Type B pancreatic cell (in vitro differentiated cells): ENCODE results near the gene EDNRB. TPM values are rescaled to one million over a fixed set of nuclear protein-coding genes. Genes with fewer than 3 reads are reported as not detected.

Experiments used
- DNase-seq: peaks from one replicate; pipeline ENCODE4 v3.0.0; 2021; ENCODE audit warnings: mixed read lengths; ENCODE audit not compliant: unreplicated experiment; ENCODE audit errors: extremely low spot score
- H3K27ac Mint-ChIP-seq: 2 replicates; pipeline ENCODE4 v1.8.0; 2021; ENCODE audit warnings: mild to moderate bottlenecking, mixed read lengths
- H3K27me3 Mint-ChIP-seq: 2 replicates; pipeline ENCODE4 v1.8.0; 2021; ENCODE audit warnings: mixed read lengths
- H3K36me3 Mint-ChIP-seq: 2 replicates; pipeline ENCODE4 v1.8.0; 2021; ENCODE audit warnings: mixed read lengths
- H3K4me1 Mint-ChIP-seq: one replicate; pipeline ENCODE4 v1.8.0; 2021; ENCODE audit warnings: mixed read lengths; ENCODE audit not compliant: unreplicated experiment
- H3K4me3 Mint-ChIP-seq: 2 replicates; pipeline ENCODE4 v1.8.0; 2021; ENCODE audit warnings: mild to moderate bottlenecking, mixed read lengths
- H3K9me3 Mint-ChIP-seq: 2 replicates; pipeline ENCODE4 v1.8.0; 2021; ENCODE audit warnings: mixed read lengths
- CTCF ChIP-seq: fragments of 200-600 bp; sonication (generic); conservative IDR thresholded peaks from 2 replicates; pipeline ENCODE4 v1.5.0; 2021; ENCODE audit warnings: antibody characterized with exemption, mild to moderate bottlenecking
- total RNA-seq: library from RNA; stranded (reverse); gene quantifications from 2 replicates; pipeline ENCODE4 v1.2.1, GENCODE V29; 2021; ENCODE audit warnings: low replicate concordance

EDNRB gene
- total RNA-seq, 1 donor from 2014 or later, result 18.2 TPM

- Mint-ChIP-seq H3K27me3 (peaks cover 18% of the 10 kb centered on the region), H3K4me1 (no peaks in the 10 kb centered on the region), H3K27ac (no peak overlapping the region), H3K4me3 (no peak overlapping the region), H3K36me3 (no peaks in the 10 kb centered on the region), H3K9me3 (no peaks in the 10 kb centered on the region)
- no peak for TF ChIP-seq CTCF
- no peak for DNase-seq
These were observed 11.8 kb upstream of the EDNRB start for GRCh38 chr13:77930430-77930829.

GRCh38 chr13:77928909-77929308, 10.3 kb upstream of the EDNRB start:
- Mint-ChIP-seq H3K9me3 (peaks cover 4% of the 10 kb centered on the region), H3K27ac (no peak overlapping the region), H3K27me3 (peaks cover 27% of the 10 kb centered on the region), H3K36me3 (no peaks in the 10 kb centered on the region), H3K4me1 (no peaks in the 10 kb centered on the region), H3K4me3 (no peak overlapping the region)
- DNase-seq, result no peak
- TF ChIP-seq CTCF, result no peak

DNA sequence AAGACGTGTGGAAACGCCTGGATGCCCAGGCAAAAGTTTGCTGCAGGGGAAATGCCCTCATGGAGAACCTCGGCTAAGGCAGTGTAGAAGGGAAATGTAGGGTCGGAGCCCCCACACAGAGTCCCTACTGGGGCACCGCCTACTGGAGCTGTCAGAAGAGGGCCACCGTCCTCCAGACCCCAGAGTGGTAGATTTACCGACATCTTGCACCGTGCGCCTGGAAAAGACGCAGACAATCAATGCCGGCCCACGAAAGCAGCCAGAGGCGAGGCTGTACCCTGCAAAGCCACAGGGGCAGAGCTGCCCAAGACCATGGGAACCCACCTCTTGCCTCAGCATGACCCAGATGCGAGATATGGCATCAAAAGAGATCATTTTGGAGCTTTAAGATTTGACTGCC, 7.0 kb upstream of the EDNRB start:
- TF ChIP-seq CTCF, result no peak
- Mint-ChIP-seq H3K27me3 (peaks cover 33% of the 10 kb centered on the region), H3K27ac (no peak overlapping the region), H3K36me3 (no peaks in the 10 kb centered on the region), H3K4me3 (no peak overlapping the region), H3K9me3 (peaks cover 4% of the 10 kb centered on the region), H3K4me1 (no peaks in the 10 kb centered on the region)
- DNase-seq, result no peak

- Mint-ChIP-seq H3K9me3 (peaks cover 3% of the 10 kb centered on the region), H3K27ac (no peak overlapping the region), H3K36me3 (no peaks in the 10 kb centered on the region), H3K4me3 (no peak overlapping the region), H3K27me3 (peaks cover 28% of the 10 kb centered on the region), H3K4me1 (no peaks in the 10 kb centered on the region)
- no peak for TF ChIP-seq CTCF
- DNase-seq, result no peak
These were observed 1.3 kb upstream of the EDNRB start for GRCh38 chr13:77919921-77920294.

GRCh38 chr13:77919246-77919920, 752 bp upstream of the EDNRB start:
- no peak for DNase-seq
- Mint-ChIP-seq H3K4me3 (no peak overlapping the region), H3K36me3 (no peaks in the 10 kb centered on the region), H3K9me3 (no peaks in the 10 kb centered on the region), H3K4me1 (no peaks in the 10 kb centered on the region), H3K27ac (no peak overlapping the region), H3K27me3 (peaks cover 25% of the 10 kb centered on the region)
- no peak for TF ChIP-seq CTCF

DNA sequence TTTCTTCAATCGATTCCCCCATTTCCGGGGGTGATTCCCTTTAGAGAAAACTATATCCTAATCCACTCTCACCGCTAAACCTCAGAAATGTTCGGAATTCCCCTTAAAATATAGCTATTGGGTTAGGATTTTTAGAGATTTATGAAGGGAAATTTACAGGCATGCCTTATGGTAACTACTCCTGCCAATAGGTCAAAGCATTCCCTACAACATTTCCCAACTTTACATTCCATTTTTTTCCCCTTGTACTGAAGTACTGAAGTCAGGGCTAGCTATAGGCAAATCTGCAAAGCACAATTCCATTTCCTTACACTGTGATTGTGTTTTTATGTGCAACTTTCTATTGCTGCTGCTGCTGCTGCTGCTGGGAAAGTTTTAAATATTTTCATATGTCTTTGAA, 2.1 kb downstream of the EDNRB start:
- no peak for DNase-seq

More for the DNA sequence above, 2.1 kb downstream of the EDNRB start:
- peaks cover 17% of the 10 kb centered on the region for H3K27me3 Mint-ChIP-seq
- no peaks in the 10 kb centered on the region for H3K9me3 Mint-ChIP-seq
- no peak overlapping the region for H3K27ac Mint-ChIP-seq
- no peak for TF ChIP-seq CTCF
- H3K4me1 Mint-ChIP-seq, result no peaks in the 10 kb centered on the region
- peak overlapping the region; percentile 18 for H3K4me3 Mint-ChIP-seq
- no peaks in the 10 kb centered on the region for H3K36me3 Mint-ChIP-seq
